Measurements from ENCODE around the gene EPS15. TPM values are rescaled to one million over a fixed set of nuclear protein-coding genes. Genes with fewer than 3 reads are reported as not detected.
A peak's percentile ranks its signal among the peaks of the same experiment; 100 is the strongest.
"Not testable (repeated sequence)": the region's sequence is repeated elsewhere in the genome, so short reads cannot be mapped to it uniquely, and the experiment has no call there.

Gene EPS15
- total and polyA plus RNA-seq, 8 donors = 9.9 to 42.0 (median 25.3) TPM

DNA sequence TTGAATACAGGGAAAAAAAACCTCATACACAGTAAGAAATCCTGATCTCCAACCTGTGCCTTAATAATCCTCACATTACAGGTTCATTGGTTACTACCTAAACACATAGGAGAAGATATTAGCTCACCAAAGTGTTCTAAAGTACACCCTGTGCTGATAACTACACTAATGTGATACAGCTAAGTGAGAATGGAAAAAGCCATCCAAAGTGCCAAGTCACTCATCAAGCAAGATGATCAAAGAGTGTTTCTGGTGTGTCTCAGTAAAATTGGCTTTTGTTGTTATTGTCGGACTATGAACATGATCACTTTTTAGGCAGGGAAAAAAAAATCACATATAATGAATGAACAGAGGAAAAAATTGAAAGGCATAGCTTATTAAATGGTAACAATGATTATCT lies 31.4 kb downstream of the EPS15 start:
- Histone ChIP-seq H3K9me3 (no peaks in the 10 kb centered on the region), H3K27ac (no peak overlapping the region), H3K36me3 (no peaks in the 10 kb centered on the region), H3K27me3 (no peaks in the 10 kb centered on the region), H3K4me3 (no peak overlapping the region), H3K4me1 (peaks cover 3 to 25% (median 3%) of the 10 kb centered on the region in 3 donors)
- 74 to 88% methylated on average over 1 of the region's 1 CpG for WGBS, 2 donors
- DNase-seq = no peak
- intact Hi-C loops (cut with DNase I) = no loop called here
- FAIRE-seq = no peak
- ATAC-seq = peak; percentile 59 to 74 (median 68)
- TF ChIP-seq, protein P1, sequence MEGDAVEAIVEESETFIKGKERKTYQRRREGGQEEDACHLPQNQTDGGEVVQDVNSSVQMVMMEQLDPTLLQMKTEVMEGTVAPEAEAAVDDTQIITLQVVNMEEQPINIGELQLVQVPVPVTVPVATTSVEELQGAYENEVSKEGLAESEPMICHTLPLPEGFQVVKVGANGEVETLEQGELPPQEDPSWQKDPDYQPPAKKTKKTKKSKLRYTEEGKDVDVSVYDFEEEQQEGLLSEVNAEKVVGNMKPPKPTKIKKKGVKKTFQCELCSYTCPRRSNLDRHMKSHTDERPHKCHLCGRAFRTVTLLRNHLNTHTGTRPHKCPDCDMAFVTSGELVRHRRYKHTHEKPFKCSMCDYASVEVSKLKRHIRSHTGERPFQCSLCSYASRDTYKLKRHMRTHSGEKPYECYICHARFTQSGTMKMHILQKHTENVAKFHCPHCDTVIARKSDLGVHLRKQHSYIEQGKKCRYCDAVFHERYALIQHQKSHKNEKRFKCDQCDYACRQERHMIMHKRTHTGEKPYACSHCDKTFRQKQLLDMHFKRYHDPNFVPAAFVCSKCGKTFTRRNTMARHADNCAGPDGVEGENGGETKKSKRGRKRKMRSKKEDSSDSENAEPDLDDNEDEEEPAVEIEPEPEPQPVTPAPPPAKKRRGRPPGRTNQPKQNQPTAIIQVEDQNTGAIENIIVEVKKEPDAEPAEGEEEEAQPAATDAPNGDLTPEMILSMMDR (IDR thresholded peaks at IDR 0.05) = no peak

GRCh38 chr1:51484591-51484990 lies 34.5 kb downstream of the EPS15 start:
- no peak for FAIRE-seq
- no peak for DNase-seq
- no peak overlapping the region for H3K4me3 ChIP-seq
- H3K36me3 ChIP-seq = peaks cover 0 to 2% (median 0%) of the 10 kb centered on the region in 3 donors
- H3K27me3 ChIP-seq = no peaks in the 10 kb centered on the region
- H3K4me1 ChIP-seq = peaks cover 0 to 11% (median 0%) of the 10 kb centered on the region in 3 donors
- TF ChIP-seq, protein P1 (IDR thresholded peaks at IDR 0.05) = no peak
- ATAC-seq = no peak
- intact Hi-C loops (cut with DNase I) = no loop called here
- H3K27ac ChIP-seq = no peak overlapping the region
- H3K9me3 ChIP-seq = no peaks in the 10 kb centered on the region

DNA sequence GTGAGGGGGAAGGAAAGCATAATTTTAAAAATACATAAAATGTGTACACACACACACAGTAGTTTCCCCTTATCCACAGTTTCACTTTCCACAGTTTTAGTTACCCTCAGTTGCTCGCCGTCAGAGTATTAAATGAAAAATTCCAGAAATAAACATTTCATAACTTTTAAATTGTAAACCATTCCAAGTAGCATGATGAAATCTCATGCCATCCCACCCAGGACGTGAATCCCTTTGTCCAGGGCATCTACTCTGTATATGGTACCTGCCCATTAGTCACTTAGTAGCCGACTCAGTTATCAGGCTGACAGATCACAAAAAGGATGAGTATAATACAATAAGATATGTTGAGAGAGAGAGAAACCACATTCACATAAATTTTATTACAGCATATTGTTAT lies 36.2 kb downstream of the EPS15 start:
- H3K4me3 ChIP-seq = no peak overlapping the region
- 88% methylated on average over 4 of the region's 4 CpGs for WGBS, 2 donors
- H3K27me3 ChIP-seq = no peaks in the 10 kb centered on the region
- DNase-seq (no peak), ATAC-seq (no peak), FAIRE-seq (no peak)
- TF ChIP-seq, protein P1 (IDR thresholded peaks at IDR 0.05) = no peak
- H3K4me1 ChIP-seq = peaks cover 0 to 7% (median 0%) of the 10 kb centered on the region in 3 donors
- no peaks in the 10 kb centered on the region for H3K9me3 ChIP-seq
- no peak overlapping the region for H3K27ac ChIP-seq
- peaks cover 0 to 3% (median 0%) of the 10 kb centered on the region in 3 donors for H3K36me3 ChIP-seq
- intact Hi-C loops (cut with DNase I) = no loop called here

GRCh38 chr1:51474832-51475620 lies 44.0 kb downstream of the EPS15 start:
- H3K9me3 ChIP-seq; H3K27ac ChIP-seq; intact Hi-C loops (cut with DNase I); H3K4me3 ChIP-seq; ATAC-seq; H3K36me3 ChIP-seq; H3K27me3 ChIP-seq; DNase-seq; FAIRE-seq: not testable (repeated sequence)
- 95% methylated on average over 9 of the region's 9 CpGs for WGBS, 2 donors
- H3K4me1 ChIP-seq = peaks cover 0 to 22% (median 10%) of the 10 kb centered on the region in 3 donors

GRCh38 chr1:51473331-51474115 lies 45.5 kb downstream of the EPS15 start:
- intact Hi-C loops (cut with DNase I) = no loop called here
- DNase-seq (no peak), ATAC-seq (peak in 3 of 4 donors; percentile 62 to 78 (median 71)), FAIRE-seq (no peak)
- H3K9me3 ChIP-seq = no peaks in the 10 kb centered on the region
- H3K4me3 ChIP-seq = no peak overlapping the region
- H3K27ac ChIP-seq = peak overlapping the region in 2 of 4 donors; percentile 14 to 42
- no peaks in the 10 kb centered on the region for H3K36me3 ChIP-seq
- H3K4me1 ChIP-seq = peaks cover 0 to 22% (median 10%) of the 10 kb centered on the region in 3 donors
- H3K27me3 ChIP-seq = no peaks in the 10 kb centered on the region
- TF ChIP-seq, protein P1 (IDR thresholded peaks at IDR 0.05) = no peak

All from pancreas (tissue), 10 donors.